Measurements from ENCODE around the gene PAK5.

Gene PAK5

DNA sequence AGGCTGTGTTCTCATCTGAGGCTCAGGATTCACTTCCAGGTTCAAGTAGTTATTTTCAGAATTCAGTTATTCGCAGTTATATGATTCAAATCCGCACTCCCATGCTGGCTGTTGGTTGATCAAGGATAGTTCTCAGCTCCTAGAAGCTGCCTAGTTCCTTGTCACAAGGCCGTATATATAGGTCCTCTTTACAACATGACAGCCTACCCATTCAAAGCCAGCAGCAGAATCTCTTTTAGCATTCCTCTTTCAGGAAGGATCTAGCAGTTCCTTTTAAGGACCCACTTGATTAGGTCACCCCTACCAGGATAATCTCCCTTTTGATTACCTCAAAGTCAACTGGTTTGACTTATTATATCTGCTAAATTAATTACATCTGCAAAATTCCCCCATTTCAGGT lies 348.2 kb downstream of the PAK5 start:
- DNase-seq: no peak

DNA sequence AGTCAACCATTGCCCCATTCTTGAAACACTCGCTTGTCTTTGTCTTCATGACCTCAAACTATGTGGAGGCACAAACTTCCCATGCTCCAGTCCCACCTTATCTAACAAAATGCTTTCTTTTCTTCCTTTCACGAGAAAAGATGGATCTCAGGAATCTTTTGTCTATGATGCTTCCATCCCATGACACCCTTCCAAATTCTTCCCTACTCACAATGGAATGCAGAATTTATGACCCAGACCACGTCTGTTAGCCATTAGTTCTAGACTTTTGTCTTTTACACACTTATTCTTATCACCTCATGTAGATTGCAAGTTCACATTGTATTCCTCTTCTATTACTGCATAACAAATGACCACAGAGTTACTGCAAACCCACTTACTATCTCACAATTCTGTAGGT lies 348.7 kb downstream of the PAK5 start:
- DNase-seq: no peak

DNA sequence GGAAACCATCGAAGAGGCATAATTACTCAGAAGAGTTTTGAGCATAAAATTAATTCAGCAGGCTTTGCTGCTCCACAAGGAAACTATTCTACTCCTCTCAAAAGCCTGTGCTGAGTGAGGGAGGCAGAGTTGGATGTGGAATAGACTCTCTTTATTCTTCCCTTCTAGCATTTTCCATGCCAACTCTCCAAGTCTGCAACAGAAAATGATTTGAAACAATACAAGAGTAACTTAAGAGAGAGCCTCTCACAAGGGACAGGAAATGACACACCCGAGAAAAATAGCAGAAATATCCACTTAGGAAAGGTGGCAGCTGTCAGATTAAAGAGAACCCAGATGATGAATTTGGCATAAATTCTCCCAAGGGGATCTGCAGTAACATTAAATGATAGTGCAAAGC lies 350.8 kb downstream of the PAK5 start:
- DNase-seq: no peak
